Stimulated activated CD4-positive, alpha-beta T cell treated with anti-CD3 and anti-CD28 coated beads, Interleukin-1b, Interleukin-23, amount 100 ng/mL, for 24 hours (primary cell): ENCODE data around the gene TAGLN.

Source experiments
- DNase-seq, 4 experiments: peaks; one replicate each; pipeline ENCODE4 v3.0.0-alpha.2; 2020; ENCODE audit warnings: low read depth in 4 of 4, low spot score in 1 of 4

TAGLN gene

DNA sequence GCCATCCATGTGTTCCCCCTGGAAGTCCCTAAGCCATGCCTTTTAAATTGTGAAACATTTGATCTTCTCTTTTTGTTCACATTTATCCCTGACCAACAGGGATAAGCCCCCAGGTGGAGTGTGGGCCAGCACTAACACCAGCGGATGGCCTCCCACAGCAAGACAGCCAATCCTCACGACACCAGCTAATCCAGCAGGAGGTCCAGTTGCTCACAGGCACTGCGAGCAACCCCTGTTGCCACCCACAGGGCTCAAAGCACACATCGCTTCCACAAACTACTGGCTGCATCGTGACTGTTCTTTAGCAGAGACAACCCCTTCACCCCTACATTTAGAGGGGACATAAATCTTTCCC is 30.7 kb downstream of the TAGLN start:
- DNase-seq, result peak in 1 of 4 experiments; percentile 16

DNA sequence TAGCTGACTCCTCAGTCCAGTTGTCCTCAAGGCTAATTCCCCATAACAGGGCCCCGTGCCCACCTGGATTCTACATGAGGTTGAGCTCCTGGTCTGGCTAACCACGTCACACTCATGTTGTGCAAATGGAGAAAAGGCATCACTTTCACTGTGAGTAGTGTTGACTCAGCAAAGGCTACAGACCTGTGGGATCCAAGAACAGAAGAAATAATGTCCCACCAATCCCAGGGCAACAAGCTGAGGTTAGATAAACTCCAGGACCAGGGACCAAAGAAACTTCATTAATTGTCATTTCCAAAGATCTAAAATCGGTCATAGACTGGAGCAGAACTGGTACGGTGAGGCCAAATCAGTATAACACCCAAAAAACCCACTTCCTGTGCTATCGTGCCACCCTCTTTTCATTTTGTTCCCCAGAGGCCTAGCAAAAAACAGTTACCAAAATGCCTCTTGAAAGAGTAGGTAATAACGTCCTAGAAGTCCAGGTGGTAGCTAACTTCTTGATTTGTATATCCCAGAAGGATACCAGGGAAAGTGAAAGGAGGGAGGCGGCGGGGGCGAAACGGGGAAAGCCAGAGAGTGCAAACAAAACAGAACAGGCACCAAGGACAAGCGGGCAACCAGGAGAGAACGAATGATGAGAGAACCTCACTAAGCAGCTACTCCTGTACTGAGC is 31.3 kb downstream of the TAGLN start:
- peak in 2 of 4 experiments; percentile 27 to 45 for DNase-seq

DNA sequence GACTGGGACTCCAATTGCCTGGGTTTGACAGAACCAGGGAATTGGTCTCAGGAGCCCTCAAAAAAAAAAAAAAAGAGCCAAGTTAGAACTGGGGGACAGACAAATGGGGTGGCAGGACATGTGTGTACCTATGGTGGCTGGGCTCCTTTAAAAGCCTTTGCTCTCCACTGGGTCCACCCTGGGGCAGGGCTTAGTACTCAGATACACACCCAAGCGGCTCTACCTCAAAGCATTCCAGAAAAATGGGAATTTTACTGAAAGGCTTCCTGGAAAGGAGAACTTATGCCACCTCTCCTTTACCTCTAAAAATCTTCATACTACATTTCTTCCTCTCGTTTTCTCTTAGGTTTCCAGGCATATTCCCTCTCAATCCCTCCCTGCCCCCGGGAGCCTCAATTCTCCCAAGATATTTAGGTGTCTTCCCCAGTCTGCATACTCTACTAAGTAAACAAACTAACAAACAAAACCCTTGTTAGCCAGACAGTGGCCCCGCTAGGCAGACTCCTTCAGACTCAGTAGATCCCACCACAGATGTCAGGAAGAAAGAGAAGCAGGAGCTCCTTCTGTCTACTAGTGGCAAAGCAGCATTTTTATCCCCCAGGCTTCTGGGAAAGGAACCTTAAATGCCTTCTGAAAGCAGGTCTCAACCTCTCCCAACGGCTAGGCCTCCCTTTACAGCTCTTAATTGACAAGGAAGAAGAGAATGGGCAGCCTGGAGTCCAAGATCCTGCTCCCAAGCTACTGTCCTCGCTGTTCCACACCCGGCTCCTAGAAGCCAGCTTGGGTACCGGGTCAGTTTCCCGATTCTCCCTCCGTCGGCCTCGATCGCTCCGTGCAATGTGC is 32.0 kb downstream of the TAGLN start:
- DNase-seq, result no peak

DNA sequence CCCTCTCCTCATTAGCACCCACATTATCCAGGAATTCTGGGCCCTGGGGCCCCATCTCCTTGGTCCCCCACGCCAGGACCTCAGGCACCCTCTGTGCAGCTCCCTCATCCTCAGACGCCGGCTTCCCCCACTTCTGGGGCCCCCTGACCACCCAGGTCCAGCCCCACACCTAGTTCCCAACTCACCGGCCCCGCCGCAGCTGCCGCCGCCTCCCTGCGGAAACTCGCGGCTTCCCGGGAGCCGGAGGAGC is 32.6 kb downstream of the TAGLN start, which contains the start of gene PCSK7:
PCSK7 (minus strand) TSS at position 232 of the 250 bp plus-strand sequence. CDS start 2,229 bp downstream, outside the sequence.
- DNase-seq, result no peak

DNA sequence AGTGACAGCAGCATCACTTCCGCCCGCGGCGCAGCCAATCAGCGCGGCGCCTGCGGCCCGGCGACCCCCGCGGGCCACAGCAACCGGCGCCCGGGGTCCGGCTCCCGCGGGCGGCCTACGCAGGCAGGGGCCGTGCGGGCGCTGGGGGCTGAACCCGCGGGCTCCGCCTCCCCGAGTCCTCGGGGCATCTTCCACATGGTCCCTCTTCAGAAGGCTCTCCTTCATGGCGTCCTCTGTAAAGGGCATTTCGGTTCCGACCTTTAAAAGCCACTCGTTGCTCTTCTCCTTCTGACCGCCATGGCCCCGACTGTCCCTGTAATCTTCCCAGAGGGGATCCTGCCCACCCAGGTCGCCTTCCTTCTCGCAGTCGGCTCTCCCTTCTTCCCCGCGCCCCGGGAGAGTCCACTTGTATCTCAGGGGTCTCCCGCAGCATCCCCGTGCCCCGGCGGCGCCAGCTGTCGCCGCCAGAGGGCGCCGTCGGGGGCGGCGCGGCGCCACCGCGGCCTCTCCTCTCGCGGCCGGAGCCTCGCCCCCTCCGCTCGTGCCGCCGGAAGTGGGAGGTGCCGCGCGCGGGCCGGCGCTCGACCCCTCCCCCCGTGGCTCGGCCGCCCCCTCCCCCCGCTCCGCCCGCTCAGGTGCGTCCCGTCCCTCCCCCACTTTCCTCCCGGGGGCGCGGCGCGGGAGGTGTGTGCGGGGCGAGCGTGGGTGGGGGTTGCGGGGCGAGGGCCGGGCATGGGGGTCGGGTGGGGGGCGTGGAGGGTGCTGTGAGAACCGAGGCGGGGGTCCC is 33.1 kb downstream of the TAGLN start, which contains the start of gene RNF214:
RNF214 (plus strand) TSS at position 580 of the 787 bp plus-strand sequence. CDS start 1,602 bp downstream, outside the sequence.
- peak in 3 of 4 experiments; percentile 57 to 68 (median 63) for DNase-seq

DNA sequence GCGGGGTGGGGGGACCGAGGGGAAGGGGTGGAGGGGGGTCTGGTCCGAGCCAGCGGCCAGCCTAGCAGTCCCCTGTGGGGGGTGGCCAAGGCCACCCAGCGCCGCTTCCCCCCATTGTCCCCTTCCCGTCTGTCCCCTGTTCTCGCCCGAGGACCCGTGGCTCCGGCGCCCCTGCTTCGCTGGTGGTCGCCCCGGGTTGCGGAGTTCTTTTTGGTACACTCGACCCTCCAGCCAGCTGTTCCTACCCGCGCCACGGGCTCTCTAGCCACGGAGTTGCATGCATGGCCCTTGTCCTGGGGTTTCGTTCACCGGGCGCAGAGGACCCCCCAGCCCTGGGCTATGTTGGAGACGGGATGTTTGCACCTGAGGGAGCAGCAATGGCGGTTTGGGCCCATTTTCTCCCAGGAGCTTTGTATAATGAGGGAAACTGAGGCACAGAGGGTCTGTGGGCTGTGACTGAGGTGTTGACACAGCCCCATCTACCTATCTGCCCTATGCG is 33.8 kb downstream of the TAGLN start:
- no peak for DNase-seq

DNA sequence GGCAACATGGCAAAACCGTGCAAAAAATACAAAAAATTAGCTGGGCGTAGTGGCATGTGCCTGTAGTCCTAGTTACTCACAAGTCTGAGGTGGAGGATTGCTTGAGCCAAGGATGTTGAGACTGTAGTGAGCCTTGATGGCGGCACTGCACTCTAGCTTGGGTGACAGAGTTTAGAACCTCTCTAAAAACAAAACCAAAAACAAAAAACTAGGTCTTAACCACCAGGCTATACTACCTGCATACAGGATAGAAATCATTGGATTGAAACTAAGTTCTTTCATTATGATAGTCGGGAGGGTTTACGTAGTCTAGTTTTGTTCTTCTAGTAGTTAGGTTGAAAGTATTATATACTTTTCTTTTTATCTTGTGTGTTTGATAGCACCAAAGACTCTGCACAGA is 39.1 kb downstream of the TAGLN start:
- no peak for DNase-seq

DNA sequence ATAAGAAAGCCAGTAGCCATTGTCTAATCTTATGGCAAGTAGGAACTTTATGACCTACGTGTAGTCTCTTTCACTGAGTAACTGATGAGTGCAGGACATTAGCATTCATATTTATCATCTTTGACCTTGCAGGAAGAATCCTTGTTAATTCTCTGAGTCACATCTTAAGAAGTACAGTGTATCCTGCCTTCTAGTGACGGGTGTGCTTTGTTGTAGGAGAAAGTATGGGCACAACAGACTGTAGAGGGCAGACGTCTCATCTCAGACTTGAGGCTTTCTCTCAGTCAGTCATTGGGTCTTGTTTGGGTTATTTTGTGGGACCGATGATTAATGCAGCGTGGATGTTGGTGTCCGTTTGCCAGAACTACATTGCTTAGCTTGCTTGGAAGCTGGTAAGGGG is 40.1 kb downstream of the TAGLN start:
- no peak for DNase-seq

DNA sequence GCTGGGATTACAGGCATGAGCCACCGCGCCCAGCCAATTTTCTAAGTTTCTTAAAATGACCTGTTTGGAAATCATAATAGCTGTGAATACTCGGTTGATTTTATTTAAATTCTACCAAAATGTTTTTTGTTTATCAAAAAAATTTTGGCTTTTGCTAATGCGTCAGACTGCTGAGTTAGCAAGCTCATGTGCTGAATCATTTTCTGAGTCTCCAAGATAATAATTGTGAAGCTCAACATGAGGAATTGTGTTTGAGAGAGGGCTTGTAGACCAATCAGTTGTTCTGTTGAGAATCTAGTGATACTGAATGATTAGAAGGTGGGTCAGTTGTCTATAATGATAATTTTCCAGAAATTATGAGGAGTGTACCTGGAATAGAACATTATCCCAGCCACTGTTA is 49.2 kb downstream of the TAGLN start:
- DNase-seq, result no peak

DNA sequence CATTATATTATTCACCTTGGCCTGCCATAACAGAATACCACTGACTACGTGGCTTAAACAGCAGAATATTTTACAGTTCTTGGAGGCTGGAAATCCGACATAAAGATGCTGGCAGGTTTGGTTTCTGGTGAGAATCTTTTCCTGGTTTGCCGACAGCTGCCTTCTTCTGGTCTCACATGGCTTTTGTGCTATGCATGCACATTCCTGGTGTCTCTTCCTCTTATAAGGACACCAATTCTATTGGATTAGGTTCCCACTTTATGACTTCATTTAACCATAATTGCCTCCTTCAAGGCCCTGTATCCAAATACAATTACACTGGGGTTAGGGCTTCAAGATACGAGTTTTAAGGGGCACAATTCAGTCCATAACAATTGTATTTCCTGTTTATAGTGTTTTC is 50.4 kb downstream of the TAGLN start:
- DNase-seq, result no peak

DNA sequence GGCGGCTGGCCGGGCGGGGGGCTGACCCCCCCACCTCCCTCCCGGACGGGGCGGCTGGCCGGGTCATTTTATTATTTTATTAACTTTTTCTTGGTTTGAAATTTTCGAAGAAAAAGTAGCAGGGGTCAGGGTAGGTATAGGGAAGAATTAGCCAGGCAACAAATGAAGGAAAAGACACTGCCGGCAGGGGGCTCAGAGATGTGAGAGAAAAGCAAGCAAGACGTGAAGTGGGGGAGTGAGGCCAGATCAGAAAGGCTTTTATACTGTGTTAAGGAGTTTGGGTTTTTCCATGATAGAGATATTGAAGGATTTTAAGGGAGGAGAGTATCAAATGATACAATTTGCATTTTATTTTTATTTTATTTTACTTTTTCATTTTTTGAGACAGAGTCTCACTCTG is 52.3 kb downstream of the TAGLN start:
- no peak for DNase-seq

DNA sequence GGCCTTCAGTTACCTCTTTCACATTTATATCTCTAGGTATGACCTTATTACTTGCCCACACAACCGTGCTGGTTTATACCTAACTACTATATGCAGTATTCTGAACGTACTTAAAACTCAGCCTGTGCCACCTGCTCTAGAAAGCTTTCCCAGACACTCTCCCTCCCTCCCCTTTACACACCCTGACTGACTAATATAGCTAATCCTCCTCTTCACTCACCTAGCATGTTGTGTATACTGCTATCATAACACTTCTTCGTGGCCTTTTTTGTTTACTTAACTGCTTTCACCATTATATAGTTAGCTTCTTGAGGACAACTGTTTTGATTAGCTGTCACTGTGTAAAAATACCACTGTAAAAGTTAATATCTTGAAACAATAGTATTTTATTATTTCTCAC is 56.8 kb downstream of the TAGLN start:
- DNase-seq, result no peak

DNA sequence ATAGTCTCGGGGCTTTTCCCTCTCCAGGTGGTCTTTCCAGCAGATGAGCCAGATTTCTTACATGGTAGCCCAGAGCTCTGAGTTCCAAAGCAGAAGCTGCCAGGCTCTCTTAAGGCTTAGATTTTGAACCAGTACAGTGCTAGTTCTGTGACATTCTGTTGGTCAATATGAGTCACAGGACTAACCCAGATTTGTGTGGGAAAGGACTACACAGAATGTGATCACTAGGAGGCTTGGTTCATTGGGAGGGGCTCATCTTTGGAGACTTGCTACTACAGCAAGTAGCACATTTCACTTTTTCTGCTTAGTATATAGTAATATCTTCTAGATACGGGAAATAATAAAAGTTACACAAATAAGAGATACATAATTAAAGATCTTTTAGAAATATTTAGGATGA is 57.4 kb downstream of the TAGLN start:
- no peak for DNase-seq
